Brain microvascular endothelial cell (primary cell): ENCODE measurements around the gene NLN.

ENCODE experiments used
- DNase-seq: peaks from one replicate; pipeline ENCODE4 v3.0.0-alpha.2; 2020
- H3K27ac ChIP-seq: fragments of 250-450 bp; sonication (Bioruptor Pico); 2 replicates; pipeline ENCODE4 v1.5.1; 2020; ENCODE audit warnings: mild to moderate bottlenecking, moderate library complexity
- H3K27me3 ChIP-seq: fragments of 250-450 bp; sonication (Bioruptor Pico); replicated peaks from 2 replicates; pipeline ENCODE4 v1.5.1; 2020; ENCODE audit warnings: mild to moderate bottlenecking
- H3K36me3 ChIP-seq: fragments of 250-450 bp; sonication (Bioruptor Pico); replicated peaks from 2 replicates; pipeline ENCODE4 v1.5.1; 2020; ENCODE audit warnings: mild to moderate bottlenecking
- H3K4me3 ChIP-seq: 2 replicates; pipeline ENCODE4 v1.5.1; 2011; ENCODE audit warnings: low read depth, mild to moderate bottlenecking, control low read depth, low read length, moderate library complexity
- in situ Hi-C: cut with HindIII; loops from 2 replicates; pipeline ENCODE4 v1.10.0; 2017; ENCODE audit warnings: low sequenced_read_pairs, low pct_ligation_motif_present
- TF ChIP-seq, protein P1 (sequence below): IDR thresholded peaks from 2 replicates; pipeline ENCODE4 v1.5.1; 2011; ENCODE audit warnings: low read depth, mild to moderate bottlenecking, moderate library complexity, low read length, control low read depth, inconsistent platforms; ENCODE audit errors: missing control alignments

Gene NLN

DNA sequence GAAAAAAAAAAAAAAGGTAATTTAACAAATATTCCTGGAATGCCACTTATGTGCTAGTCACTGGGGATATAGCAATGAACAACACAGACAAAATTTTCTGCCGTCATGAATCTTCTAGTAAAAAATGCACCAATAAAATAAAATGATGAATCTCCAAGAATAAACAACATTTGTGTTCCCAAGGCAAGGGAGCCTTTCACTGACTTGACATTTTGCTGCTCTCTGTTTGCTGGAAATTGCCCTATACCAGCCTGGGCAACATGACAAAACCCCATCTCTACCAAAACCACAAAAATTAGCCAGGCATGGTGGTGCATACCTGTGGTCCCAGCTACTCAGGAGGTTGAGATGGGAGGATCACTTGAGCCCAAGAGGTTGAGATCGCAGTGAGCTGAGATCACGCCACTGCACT is 139.8 kb downstream of the NLN start:
- no peaks in the 10 kb centered on the region for H3K36me3 ChIP-seq
- H3K27ac ChIP-seq = peak overlapping the region; percentile 64
- H3K27me3 ChIP-seq = no peaks in the 10 kb centered on the region
- no peak overlapping the region for H3K4me3 ChIP-seq
- TF ChIP-seq, protein P1, sequence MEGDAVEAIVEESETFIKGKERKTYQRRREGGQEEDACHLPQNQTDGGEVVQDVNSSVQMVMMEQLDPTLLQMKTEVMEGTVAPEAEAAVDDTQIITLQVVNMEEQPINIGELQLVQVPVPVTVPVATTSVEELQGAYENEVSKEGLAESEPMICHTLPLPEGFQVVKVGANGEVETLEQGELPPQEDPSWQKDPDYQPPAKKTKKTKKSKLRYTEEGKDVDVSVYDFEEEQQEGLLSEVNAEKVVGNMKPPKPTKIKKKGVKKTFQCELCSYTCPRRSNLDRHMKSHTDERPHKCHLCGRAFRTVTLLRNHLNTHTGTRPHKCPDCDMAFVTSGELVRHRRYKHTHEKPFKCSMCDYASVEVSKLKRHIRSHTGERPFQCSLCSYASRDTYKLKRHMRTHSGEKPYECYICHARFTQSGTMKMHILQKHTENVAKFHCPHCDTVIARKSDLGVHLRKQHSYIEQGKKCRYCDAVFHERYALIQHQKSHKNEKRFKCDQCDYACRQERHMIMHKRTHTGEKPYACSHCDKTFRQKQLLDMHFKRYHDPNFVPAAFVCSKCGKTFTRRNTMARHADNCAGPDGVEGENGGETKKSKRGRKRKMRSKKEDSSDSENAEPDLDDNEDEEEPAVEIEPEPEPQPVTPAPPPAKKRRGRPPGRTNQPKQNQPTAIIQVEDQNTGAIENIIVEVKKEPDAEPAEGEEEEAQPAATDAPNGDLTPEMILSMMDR = no peak
- in situ Hi-C loops = no loop called here
- peak; percentile 90 for DNase-seq

DNA sequence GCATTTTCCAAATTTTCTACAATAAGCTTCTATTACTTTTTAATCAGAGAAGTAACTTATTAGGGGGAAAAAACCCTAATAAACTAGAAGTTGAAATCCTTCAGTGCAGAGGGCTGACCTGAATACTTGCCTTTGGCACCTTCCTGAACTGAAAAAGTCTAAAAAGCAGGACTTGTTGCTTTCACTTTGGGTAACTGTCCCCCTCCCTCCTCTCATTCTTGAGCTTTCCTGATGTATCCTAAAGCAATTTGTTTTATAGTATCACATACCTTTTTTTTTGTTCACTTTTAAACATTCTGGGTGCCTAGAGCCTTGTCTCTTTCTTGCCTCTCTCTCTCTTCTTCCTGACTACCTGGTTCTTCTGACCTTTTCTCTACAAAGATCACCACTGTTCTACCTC is 140.4 kb downstream of the NLN start:
- Histone ChIP-seq H3K27ac (peak overlapping the region; percentile 64), H3K27me3 (no peaks in the 10 kb centered on the region), H3K4me3 (no peak overlapping the region), H3K36me3 (no peaks in the 10 kb centered on the region)
- no peak for DNase-seq
- in situ Hi-C loops = no loop called here
- TF ChIP-seq, protein P1 = no peak

DNA sequence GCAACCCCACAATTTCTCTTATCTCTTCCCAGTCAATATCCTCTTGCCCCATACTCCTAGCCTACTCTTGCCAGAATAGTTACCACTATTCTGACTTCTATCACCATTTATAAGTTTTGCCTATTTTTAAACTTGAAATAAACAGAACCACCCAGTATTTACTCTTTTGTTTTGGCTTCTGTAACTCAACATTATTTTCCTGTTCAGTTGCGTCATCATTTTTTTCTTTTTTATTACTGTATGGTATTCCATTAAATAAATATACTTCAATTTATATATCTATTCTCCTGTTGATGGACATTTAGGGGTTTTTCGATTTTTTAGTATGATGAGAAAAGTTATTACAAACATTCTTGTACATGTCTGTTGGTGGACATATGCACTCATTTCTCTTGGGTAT is 141.7 kb downstream of the NLN start:
- in situ Hi-C loops = no loop called here
- TF ChIP-seq, protein P1 = no peak
- Histone ChIP-seq H3K4me3 (no peak overlapping the region), H3K36me3 (no peaks in the 10 kb centered on the region), H3K27ac (no peak overlapping the region), H3K27me3 (no peaks in the 10 kb centered on the region)
- no peak for DNase-seq

DNA sequence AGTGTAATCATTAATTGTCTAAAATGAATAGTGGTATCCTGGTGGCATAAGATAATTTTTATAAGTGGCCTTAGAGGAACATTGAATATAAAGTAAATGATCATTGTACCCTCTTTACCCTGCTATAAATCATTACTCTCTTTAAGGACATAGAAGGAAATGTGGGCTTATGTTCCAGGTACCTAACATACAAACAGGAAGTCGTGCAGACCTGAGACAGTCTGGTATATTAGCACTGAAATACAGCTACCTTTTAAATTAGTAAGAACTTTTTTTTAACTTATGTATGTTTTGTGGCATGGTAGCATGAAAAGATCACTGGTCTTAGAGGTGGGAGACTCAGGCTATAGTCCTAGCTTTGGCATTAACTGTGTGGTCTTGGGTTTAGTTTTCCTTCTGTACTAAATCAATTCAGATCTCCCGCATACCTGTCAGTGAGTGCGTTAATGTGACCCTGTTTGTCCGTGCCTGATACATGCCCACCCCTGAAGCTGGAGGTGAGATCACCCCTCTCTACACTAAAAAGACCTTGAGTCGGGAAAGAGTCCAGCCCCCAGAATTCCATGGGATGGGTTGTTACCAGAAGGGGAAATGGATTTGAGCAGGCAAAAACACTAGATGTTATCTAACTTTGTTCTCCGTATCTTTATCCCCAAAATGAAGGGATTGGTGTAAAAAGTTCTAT is 145.0 kb downstream of the NLN start:
- Histone ChIP-seq H3K27me3 (no peaks in the 10 kb centered on the region), H3K27ac (no peak overlapping the region), H3K4me3 (no peak overlapping the region), H3K36me3 (no peaks in the 10 kb centered on the region)
- no peak for DNase-seq
- in situ Hi-C loops = no loop called here
- TF ChIP-seq, protein P1 = no peak

DNA sequence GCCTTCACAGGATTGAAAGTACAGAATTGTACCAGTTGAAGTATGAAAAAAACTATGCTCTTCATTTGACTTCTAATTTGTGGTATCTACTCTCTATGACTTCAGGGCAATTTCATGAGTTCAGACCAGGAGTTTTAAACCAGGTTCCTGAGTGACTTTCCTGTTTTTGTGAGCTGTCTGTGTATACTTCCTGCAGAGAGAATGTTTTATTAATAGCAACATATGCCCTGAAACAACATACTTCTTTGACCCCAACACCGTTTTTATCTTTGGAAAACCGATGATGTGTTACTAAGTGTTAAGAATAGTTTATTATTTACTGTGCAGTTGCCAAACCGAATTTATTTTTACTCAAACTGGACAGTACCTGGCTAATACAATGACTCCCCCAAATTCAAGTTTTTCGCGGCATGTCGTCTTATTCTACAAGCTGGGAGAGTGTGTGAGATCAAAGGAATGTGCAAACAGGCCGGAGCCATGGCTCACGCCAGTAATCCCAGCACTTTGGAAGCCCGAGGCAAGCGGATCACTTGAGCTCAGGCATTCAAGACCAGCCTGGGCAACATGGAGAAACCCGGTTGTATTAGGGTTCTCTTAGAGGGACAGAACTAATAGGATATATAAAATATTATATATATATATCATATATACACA is 145.7 kb downstream of the NLN start:
- Histone ChIP-seq H3K27me3 (no peaks in the 10 kb centered on the region), H3K4me3 (no peak overlapping the region), H3K27ac (no peak overlapping the region), H3K36me3 (no peaks in the 10 kb centered on the region)
- in situ Hi-C loops = no loop called here
- TF ChIP-seq, protein P1 = no peak
- DNase-seq = peak; percentile 38
